H9 (cell line): ENCODE data around the gene DPH1. TPM values are rescaled to one million over a fixed set of nuclear protein-coding genes. Genes with fewer than 3 reads are reported as not detected.
A peak's percentile ranks its signal among the peaks of the same experiment; 100 is the strongest.

Experiments used
- DNase-seq: peaks from one replicate; pipeline ENCODE4 v3.0.0-alpha.2; 2017
- H2AFZ ChIP-seq: one replicate; pipeline ENCODE4 v1.6.1; 2013; ENCODE audit warnings: mild to moderate bottlenecking, low read length, control low read depth, moderate library complexity
- H2AK5ac ChIP-seq: 2 replicates; pipeline ENCODE4 v1.6.1; 2013; ENCODE audit warnings: low read length, control low read depth, mixed read lengths; ENCODE audit not compliant: insufficient read length
- H2BK120ac ChIP-seq: one replicate; pipeline ENCODE4 v1.6.1; 2013; ENCODE audit warnings: low read depth, mild to moderate bottlenecking, low read length, control low read depth, inconsistent platforms; ENCODE audit not compliant: poor library complexity, severe bottlenecking
- H2BK12ac ChIP-seq: 2 replicates; pipeline ENCODE4 v1.6.1; 2013; ENCODE audit warnings: low read length, control low read depth, mixed read lengths, low read depth; ENCODE audit not compliant: insufficient read length
- H2BK15ac ChIP-seq: 2 replicates; pipeline ENCODE4 v1.6.1; 2013; ENCODE audit warnings: low read depth, low read length, control low read depth
- H2BK20ac ChIP-seq: one replicate; pipeline ENCODE4 v1.6.1; 2013; ENCODE audit warnings: low read depth, mild to moderate bottlenecking, low read length, control low read depth, inconsistent platforms; ENCODE audit not compliant: poor library complexity, severe bottlenecking
- H2BK5ac ChIP-seq: 2 replicates; pipeline ENCODE4 v1.6.1; 2013; ENCODE audit warnings: low read length, control low read depth, mixed read lengths; ENCODE audit not compliant: insufficient read length
- H3K14ac ChIP-seq: 2 replicates; pipeline ENCODE4 v1.6.1; 2013; ENCODE audit warnings: low read length, control low read depth; ENCODE audit not compliant: insufficient read depth
- H3K18ac ChIP-seq: 2 replicates; pipeline ENCODE4 v1.6.1; 2013; ENCODE audit warnings: low read depth, mild to moderate bottlenecking, mixed read lengths, low read length, control low read depth; ENCODE audit not compliant: insufficient read length
- H3K23ac ChIP-seq: 2 replicates; pipeline ENCODE4 v1.6.1; 2013; ENCODE audit warnings: low read length, control low read depth, mixed read lengths, low read depth; ENCODE audit not compliant: insufficient read length
- H3K23me2 ChIP-seq: 2 replicates; pipeline ENCODE4 v1.6.1; 2013; ENCODE audit warnings: low read depth, mild to moderate bottlenecking, mixed read lengths, low read length, control low read depth; ENCODE audit not compliant: insufficient read length, poor library complexity, severe bottlenecking
- H3K27ac ChIP-seq: 2 replicates; pipeline ENCODE4 v1.5.1; 2013; ENCODE audit warnings: low read length, control low read depth, mixed read lengths, low read depth; ENCODE audit not compliant: insufficient read length
- H3K27me3 ChIP-seq: 2 replicates; pipeline ENCODE4 v1.6.1; 2013; ENCODE audit warnings: low read length, control low read depth, inconsistent platforms; ENCODE audit not compliant: insufficient read depth
- H3K4ac ChIP-seq: 2 replicates; pipeline ENCODE4 v1.6.1; 2013; ENCODE audit warnings: low read depth, mild to moderate bottlenecking, control low read depth, inconsistent platforms, low read length, moderate library complexity
- H3K4me1 ChIP-seq: 2 replicates; pipeline ENCODE4 v1.6.1; 2013; ENCODE audit warnings: low read length, control low read depth, inconsistent platforms; ENCODE audit not compliant: insufficient read depth
- H3K4me2 ChIP-seq: 2 replicates; pipeline ENCODE4 v1.6.1; 2013; ENCODE audit warnings: low read length, control low read depth, mixed read lengths; ENCODE audit not compliant: insufficient read length, insufficient read depth
- H3K56ac ChIP-seq: 2 replicates; pipeline ENCODE4 v1.6.1; 2013; ENCODE audit warnings: low read depth, mild to moderate bottlenecking, mixed read lengths, low read length, control low read depth; ENCODE audit not compliant: insufficient read length
- H3K79me1 ChIP-seq: 2 replicates; pipeline ENCODE4 v1.6.1; 2013; ENCODE audit warnings: low read depth, mild to moderate bottlenecking, moderate library complexity, low read length, control low read depth, inconsistent platforms; ENCODE audit not compliant: insufficient read depth, poor library complexity, severe bottlenecking
- H3K79me2 ChIP-seq: 2 replicates; pipeline ENCODE4 v1.6.1; 2013; ENCODE audit warnings: low read length, control low read depth, inconsistent platforms; ENCODE audit not compliant: insufficient read depth
- H3K9ac ChIP-seq: 2 replicates; pipeline ENCODE4 v1.6.1; 2013; ENCODE audit warnings: low read length, control low read depth, mixed read lengths; ENCODE audit not compliant: insufficient read length; ENCODE audit errors: extremely low read depth
- H3K9me3 ChIP-seq: one replicate; pipeline ENCODE4 v1.6.1; 2013; ENCODE audit warnings: low read depth, low read length, inconsistent platforms; ENCODE audit not compliant: control insufficient read depth
- H3T11ph ChIP-seq: one replicate; pipeline ENCODE4 v1.6.1; 2013; ENCODE audit warnings: mild to moderate bottlenecking, low read length, control low read depth, inconsistent platforms
- H4K20me1 ChIP-seq: one replicate; pipeline ENCODE4 v1.6.1; 2013; ENCODE audit not compliant: control insufficient read depth, insufficient read length, insufficient read depth
- H4K5ac ChIP-seq: 2 replicates; pipeline ENCODE4 v1.6.1; 2013; ENCODE audit warnings: low read depth, mild to moderate bottlenecking, mixed read lengths, low read length, control low read depth; ENCODE audit not compliant: insufficient read length
- H4K8ac ChIP-seq: replicated peaks from 2 replicates; pipeline ENCODE4 v1.6.1; 2013; ENCODE audit warnings: low read length, control low read depth, mixed read lengths, low read depth; ENCODE audit not compliant: insufficient read length
- H4K91ac ChIP-seq: 2 replicates; pipeline ENCODE4 v1.6.1; 2013; ENCODE audit warnings: low read depth, mild to moderate bottlenecking, moderate library complexity, mixed read lengths, low read length, control low read depth; ENCODE audit not compliant: insufficient read length
- H3K27ac Mint-ChIP-seq, 3 experiments: 2 replicates in 2 of 3; 3 replicates in 1 of 3; pipeline ENCODE4 v1.8.0; 2020 to 2021; ENCODE audit warnings: mixed read lengths in 3 of 3, mild to moderate bottlenecking in 1 of 3, moderate library complexity in 1 of 3
- H3K27me3 Mint-ChIP-seq: 2 replicates; pipeline ENCODE4 v1.8.0; 2021; ENCODE audit warnings: low read depth, mild to moderate bottlenecking, moderate library complexity, mixed read lengths
- H3K36me3 Mint-ChIP-seq, 3 experiments: 2 replicates in 2 of 3; 3 replicates in 1 of 3; pipeline ENCODE4 v1.8.0; 2020 to 2021; ENCODE audit warnings: low read depth in 3 of 3, mixed read lengths in 3 of 3; ENCODE audit not compliant: insufficient read depth in 1 of 3
- H3K4me1 Mint-ChIP-seq, 2 experiments: 2 replicates each; pipeline ENCODE4 v1.8.0; 2020; ENCODE audit warnings: mixed read lengths in 2 of 2
- H3K4me3 Mint-ChIP-seq, 2 experiments: 2 replicates in 1 of 2; 3 replicates in 1 of 2; pipeline ENCODE4 v1.8.0; 2020 to 2021; ENCODE audit warnings: mild to moderate bottlenecking in 2 of 2, mixed read lengths in 2 of 2, moderate library complexity in 1 of 2
- H3K9me3 Mint-ChIP-seq, 2 experiments: 2 replicates in 1 of 2; 3 replicates in 1 of 2; pipeline ENCODE4 v1.8.0; 2020; ENCODE audit warnings: mild to moderate bottlenecking in 2 of 2, mixed read lengths in 2 of 2, moderate library complexity in 1 of 2
- CTCF ChIP-seq: fragments of 200-600 bp; sonication (generic); conservative IDR thresholded peaks from 3 replicates; pipeline ENCODE4 v1.8.0; 2021; ENCODE audit warnings: antibody characterized with exemption, mild to moderate bottlenecking
- WGBS: extraction: QIAGEN DNeasy Blood & Tissue Kit; methylation state at CpG from one replicate; pipeline ENCODE4 v1.1.7; 2013; ENCODE audit warnings: missing lambda C conversion rate, low lambda C conversion rate, mixed read lengths; ENCODE audit not compliant: insufficient read length; ENCODE audit errors: extremely low coverage; 5-methylcytosine and 5-hydroxymethylcytosine counted together
- total RNA-seq: library from RNA; stranded (reverse); gene quantifications from 2 replicates; pipeline ENCODE4 v1.2.1, GENCODE V29; 2021

The DPH1 gene
- total RNA-seq, 1 experiment from 2014 or later, result 27.5 TPM

GRCh38 chr17:1995907-1996799, 33.8 kb upstream of the DPH1 start:
- Histone ChIP-seq H4K20me1 (no peaks in the 10 kb centered on the region), H3K56ac (no peak overlapping the region), H2AK5ac (no peak overlapping the region), H3K14ac (no peak overlapping the region; the same call in 1 of the 2 replicates), H3K9ac (no peak overlapping the region), H3T11ph (no peak overlapping the region), H3K4me1 (no peaks in the 10 kb centered on the region; the same call in 1 of the 2 replicates), H2BK20ac (no peak overlapping the region), H3K27me3 (peaks cover 7% of the 10 kb centered on the region; the same call in 1 of the 2 replicates), H2BK15ac (no peak overlapping the region), H2AFZ (no peak overlapping the region), H2BK12ac (no peak overlapping the region), H3K79me2 (no peaks in the 10 kb centered on the region), H3K23ac (no peak overlapping the region), H4K91ac (no peak overlapping the region), H4K5ac (no peak overlapping the region), H3K79me1 (no peaks in the 10 kb centered on the region), H3K23me2 (no peaks in the 10 kb centered on the region), H2BK5ac (no peak overlapping the region), H3K4ac (no peak overlapping the region), H3K27ac (no peak overlapping the region), H3K4me2 (no peak overlapping the region), H2BK120ac (no peak overlapping the region), H4K8ac (no peak overlapping the region), H3K18ac (no peak overlapping the region), H3K9me3 (no peaks in the 10 kb centered on the region)
- Mint-ChIP-seq H3K4me1 (peaks cover 25 to 40% of the 10 kb centered on the region in 2 experiments), H3K27ac (peak overlapping the region in 1 of 3 experiments; percentile 12; a peak in 2 of 7 replicates), H3K4me3 (no peak overlapping the region), H3K27me3 (peaks cover 72% of the 10 kb centered on the region), H3K9me3 (no peaks in the 10 kb centered on the region; a peak in 1 of 5 replicates), H3K36me3 (no peaks in the 10 kb centered on the region)
- no peak for DNase-seq
- TF ChIP-seq CTCF, result no peak
- no CpG with 5 or more reads among the region's 14 CpGs for WGBS
